Superior temporal gyrus (tissue), 1 donor: ENCODE data around the gene C12orf54.
"Not testable (repeated sequence)": the region's sequence is repeated elsewhere in the genome, so short reads cannot be mapped to it uniquely, and the experiment has no call there.

Experiments
- DNase-seq: peaks from one replicate; pipeline ENCODE4 v3.0.0-alpha.2; 2016; ENCODE audit errors: extremely low spot score

Gene C12orf54

GRCh38 chr12:48510111-48510510, 27.8 kb downstream of the C12orf54 start:
- no peak for DNase-seq

DNA sequence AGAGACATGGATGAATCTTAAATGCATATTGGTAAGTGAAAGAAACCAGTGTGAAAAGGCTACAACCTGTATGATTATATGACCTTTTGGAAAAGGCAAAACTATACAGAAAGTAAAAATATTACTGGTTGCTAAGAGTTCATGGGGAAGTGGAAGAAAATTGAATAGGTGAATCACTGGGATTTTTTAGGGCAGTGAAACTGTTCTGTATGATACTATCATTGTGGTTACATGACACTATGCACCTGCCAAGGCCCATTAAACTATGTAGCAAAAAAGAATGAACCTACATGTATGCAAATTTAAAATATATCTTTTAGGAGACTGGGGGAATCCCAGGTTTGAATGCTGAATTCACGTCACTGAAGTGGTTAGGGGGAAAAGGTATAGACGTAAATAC, 30.6 kb downstream of the C12orf54 start:
- DNase-seq: no peak

GRCh38 chr12:48514728-48515127, 32.4 kb downstream of the C12orf54 start:
- DNase-seq: no peak

DNA sequence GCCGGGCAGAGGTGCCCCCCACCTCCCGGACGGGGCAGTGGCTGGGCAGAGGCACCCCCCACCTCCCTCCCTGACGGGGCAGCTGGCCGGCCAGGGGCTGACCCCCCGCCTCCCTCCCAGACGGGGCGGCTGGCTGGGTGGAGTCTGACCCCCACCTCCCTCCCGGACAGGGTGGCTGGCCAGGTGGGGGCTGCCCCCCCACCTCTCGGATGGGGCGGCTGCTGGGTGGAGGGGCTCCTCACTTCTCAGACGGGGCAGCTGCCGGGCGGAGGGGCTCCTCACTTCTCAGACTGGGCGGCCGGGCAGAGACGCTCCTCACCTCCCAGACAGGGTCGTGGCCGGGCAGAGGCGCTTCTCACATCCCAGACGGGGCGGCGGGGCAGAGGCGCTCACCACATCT, 38.1 kb downstream of the C12orf54 start:
- DNase-seq: not testable (repeated sequence)

DNA sequence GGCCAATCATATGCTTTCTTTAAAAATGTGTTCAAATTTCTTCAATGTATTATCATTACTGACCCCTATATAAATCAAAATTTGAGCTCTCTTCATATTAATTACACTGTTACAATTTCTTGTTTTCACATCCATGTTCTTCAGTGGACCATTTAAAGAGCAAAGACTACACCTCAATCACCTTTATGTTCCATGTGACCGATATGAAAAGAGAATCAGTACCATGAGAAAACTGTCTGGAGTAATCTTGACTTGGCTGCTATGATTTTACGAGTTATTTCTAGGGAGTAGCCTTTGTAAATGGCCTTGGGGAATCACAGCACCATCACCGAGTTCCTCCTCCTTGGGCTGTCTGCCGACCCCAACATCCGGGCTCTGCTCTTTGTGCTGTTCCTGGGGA, 43.0 kb downstream of the C12orf54 start, which contains the start of gene OR8S1:
TSS of gene OR8S1 (plus strand) at position 301 of the 400 bp plus-strand sequence. CDS start at position 301, 0 bp downstream.
- DNase-seq: no peak

DNA sequence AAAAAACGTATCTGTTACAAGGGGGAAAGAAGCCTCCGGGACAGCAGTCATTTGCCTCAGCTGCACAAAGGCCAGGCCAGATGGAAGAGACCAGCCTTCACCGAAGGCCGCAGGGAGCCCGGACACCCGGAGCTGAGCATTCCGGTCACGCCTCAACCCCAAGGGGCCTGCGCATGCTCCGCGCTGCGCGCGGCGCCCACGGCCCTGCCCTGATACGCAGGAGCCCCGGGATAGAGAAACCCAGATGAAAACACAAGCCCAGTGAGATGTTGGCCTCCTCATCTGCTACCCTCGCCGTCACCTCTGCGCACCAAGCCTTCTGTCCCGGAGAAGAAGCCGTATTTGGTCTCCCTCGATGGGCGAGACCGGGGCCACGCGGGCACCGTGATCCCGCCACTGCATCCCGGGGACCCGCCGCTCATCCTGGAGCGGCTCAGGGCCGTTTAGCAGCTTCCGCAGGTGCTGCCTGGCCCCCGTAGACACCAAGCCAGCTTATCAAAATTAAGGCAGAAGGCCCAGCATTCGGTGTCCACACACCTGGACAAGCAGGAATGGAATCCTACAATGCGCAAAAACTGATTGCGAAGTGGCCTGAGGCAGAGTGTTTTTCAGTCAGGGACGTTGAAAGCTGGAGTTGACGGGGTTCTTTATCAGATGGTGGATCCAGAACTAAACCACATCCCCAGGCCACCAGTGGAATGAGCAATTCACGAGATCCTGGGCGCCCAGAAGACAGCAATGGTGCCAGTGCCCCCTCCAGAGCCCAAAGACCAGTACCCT, 45.8 kb downstream of the C12orf54 start:
- DNase-seq: no peak

- no peak for DNase-seq
These were observed 50.3 kb downstream of the C12orf54 start for GRCh38 chr12:48532601-48533000.

DNA sequence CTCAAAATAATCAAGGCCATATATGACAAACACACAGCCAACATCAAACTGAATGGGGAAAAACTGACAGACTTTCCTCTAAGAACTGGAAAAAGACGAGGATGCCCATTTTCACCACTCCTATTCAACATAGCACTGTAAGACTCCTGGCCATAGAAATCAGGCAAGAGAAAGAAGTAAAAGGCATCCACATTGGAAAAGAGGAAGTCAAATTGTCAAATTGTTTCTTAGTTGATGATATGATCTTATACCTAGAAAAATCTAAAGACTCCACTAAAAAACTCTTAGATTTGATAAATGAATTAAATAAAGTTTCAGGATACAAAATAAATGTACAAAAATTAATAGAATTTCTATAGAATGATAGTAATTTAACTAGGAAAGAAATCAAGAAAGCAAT, 54.3 kb downstream of the C12orf54 start:
- DNase-seq: no peak

- DNase-seq: peak; percentile 60
These were observed 60.1 kb downstream of the C12orf54 start for GRCh38 chr12:48542300-48542928.

DNA sequence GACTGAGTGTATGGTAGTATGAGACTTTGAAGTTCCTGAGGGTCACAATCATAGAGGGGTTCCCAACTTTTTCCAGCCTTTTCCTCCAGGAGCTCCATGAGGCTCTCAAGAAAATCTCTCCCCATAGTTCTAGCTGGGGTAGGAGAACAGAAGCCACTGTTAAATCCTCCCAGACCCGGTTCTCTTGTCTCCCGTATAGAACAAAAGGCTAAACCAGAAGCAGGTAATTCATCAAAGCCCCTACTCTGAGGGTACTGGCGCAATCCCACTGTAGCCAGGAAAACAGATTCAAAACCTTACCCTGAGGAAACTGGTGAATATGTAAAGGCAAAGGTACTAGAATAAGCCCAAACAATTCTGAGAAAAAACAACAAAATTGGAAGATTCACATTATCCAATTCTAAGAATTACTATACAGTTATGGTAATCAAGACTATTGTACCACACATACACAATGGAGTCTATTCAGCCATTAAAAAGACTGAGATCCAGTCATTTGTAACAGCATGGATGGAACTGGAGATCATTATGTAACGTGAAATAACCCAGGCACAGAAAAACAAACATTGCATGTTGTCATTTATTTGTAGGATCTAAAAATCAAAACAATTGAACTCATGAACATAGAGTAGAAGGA, 63.7 kb downstream of the C12orf54 start:
- DNase-seq: peak; percentile 22
